ENCODE results near the gene PTPRM. TPM values are rescaled to one million over a fixed set of nuclear protein-coding genes. Genes with fewer than 3 reads are reported as not detected.
A peak's percentile ranks its signal among the peaks of the same experiment; 100 is the strongest.

The PTPRM gene
- total and polyA plus RNA-seq, 2 donors (not counting 3 experiments of a cell fraction or from before 2014, with no cell fraction given), result 37.4 to 43.7 TPM

DNA sequence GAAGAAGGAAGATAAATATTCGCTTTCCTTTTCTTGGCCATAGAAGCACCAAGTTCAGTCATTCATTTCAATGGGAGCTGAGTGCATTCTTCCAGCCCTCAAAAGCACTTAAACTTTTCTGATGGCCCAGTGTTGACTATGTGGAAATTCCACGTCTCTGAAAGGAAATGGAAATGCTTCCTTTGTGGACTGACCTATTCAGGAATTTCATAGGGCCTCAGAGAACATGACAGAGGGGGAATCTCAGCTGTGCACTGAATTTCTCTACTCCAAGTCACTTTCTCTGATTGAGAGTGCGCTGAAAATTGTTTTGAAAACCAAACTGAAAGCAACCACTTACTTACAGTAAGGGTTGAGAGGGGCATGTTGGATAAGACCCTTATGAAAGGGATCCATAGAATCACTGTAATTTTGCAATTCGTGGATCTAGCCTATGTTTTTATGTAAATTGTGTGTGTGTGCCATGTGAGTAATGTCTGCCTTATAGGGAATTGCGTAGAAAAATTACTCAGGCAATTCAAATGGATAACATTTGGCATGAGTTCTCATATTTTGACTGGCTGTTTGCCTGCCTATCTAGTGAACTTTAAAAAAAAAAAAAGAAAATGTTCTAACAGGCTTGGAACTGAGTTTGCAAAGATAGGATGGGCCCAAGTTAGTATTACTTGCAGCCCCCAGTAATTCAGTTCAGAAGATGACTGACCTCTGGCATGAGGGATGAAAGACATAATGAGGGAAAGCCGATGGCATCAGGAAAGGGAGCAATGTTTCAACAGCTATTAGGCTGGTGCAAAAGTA is 437.0 kb downstream of the PTPRM start:
- Histone ChIP-seq H3K36me3 (ENCODE audit: control insufficient read depth in 2 of 2, extremely low read depth in 1 of 2, insufficient read depth in 2 of 2, low read length in 2 of 2) (no peaks in the 10 kb centered on the region), H3K4me1 (ENCODE audit: control insufficient read depth, extremely low read depth, insufficient read depth, low read length) (no peaks in the 10 kb centered on the region), H3K9me1 (replicated peaks; ENCODE audit: control insufficient read depth, extremely low read depth, insufficient read depth, low read length) (no peaks in the 10 kb centered on the region), H3K27ac (ENCODE audit: insufficient read depth, low read depth, low read length) (no peak overlapping the region), H3K79me2 (ENCODE audit: control insufficient read depth, insufficient read depth, low read length) (no peaks in the 10 kb centered on the region), H3K4me2 (ENCODE audit: insufficient read depth, low read length) (no peak overlapping the region), H3K9ac (replicated peaks; ENCODE audit: extremely low read depth, insufficient read depth, low read length) (no peak overlapping the region), H3K4me3 (replicated peaks in 1 of 3; ENCODE audit: insufficient read depth in 1 of 3, low read depth in 1 of 3, low read length in 3 of 3) (no peak overlapping the region), H4K20me1 (replicated peaks; ENCODE audit: control insufficient read depth, extremely low read depth, insufficient read depth, low read length) (no peaks in the 10 kb centered on the region), H3K9me3 (replicated peaks; ENCODE audit: control insufficient read depth, insufficient read depth, low read length) (no peaks in the 10 kb centered on the region), H3K27me3 (ENCODE audit: control insufficient read depth in 2 of 2, insufficient read depth in 2 of 2, low read length in 2 of 2) (no peaks in the 10 kb centered on the region), H2AFZ (ENCODE audit: low read depth, low read length) (no peak overlapping the region)
- ChIA-PET CTCF (no interaction called here), POLR2A (no interaction called here)
- peak; percentile 79 for DNase-seq (ENCODE audit: low read depth, low spot score)
- dilution Hi-C loops (cut with MboI; ENCODE audit: extremely low pct_ligation_motif_present, low sequenced_read_pairs) (no loop called here), intact Hi-C loops (cut with micrococcal nuclease) (no loop called here)
- TF ChIP-seq, protein P1, sequence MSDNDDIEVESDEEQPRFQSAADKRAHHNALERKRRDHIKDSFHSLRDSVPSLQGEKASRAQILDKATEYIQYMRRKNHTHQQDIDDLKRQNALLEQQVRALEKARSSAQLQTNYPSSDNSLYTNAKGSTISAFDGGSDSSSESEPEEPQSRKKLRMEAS (IDR thresholded peaks at IDR 0.05; ENCODE audit: insufficient read depth, insufficient read length), result no peak
- TF ChIP-seq POLR2A (IDR thresholded peaks at IDR 0.05; ENCODE audit: low read depth, low read length) (no peak), GATA2 (IDR thresholded peaks at IDR 0.05; ENCODE audit: insufficient read depth, insufficient read length, low read depth, low read length) (no peak), JUN (IDR thresholded peaks at IDR 0.05; ENCODE audit: borderline replicate concordance, insufficient read depth, insufficient read length, low read depth) (no peak)
- FAIRE-seq, result peak; percentile 58
- BruUV-seq (replicated peaks), result no TSS peak

DNA sequence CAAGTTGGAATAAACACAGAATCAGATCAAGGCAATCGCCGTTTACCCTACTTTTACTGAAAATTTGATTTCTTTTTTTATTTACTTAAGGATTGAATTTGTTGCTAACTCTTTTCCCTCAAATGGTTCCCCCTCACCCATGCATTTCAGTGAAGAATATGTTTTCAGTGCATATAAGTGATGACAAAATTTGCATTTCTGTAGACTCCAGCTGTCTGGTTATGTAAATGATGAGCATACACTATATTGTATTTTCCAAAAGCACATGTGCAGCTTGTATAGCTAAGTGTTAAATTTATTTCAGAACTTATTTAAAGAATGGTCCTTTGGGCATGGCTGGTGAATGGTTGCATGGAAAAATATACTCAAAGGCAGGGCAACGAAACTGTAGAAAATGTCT is 437.7 kb downstream of the PTPRM start:
- intact Hi-C loops (cut with micrococcal nuclease) (no loop called here), dilution Hi-C loops (cut with MboI; ENCODE audit: extremely low pct_ligation_motif_present, low sequenced_read_pairs) (no loop called here)
- Histone ChIP-seq H3K36me3 (ENCODE audit: control insufficient read depth in 2 of 2, extremely low read depth in 1 of 2, insufficient read depth in 2 of 2, low read length in 2 of 2) (no peaks in the 10 kb centered on the region), H4K20me1 (replicated peaks; ENCODE audit: control insufficient read depth, extremely low read depth, insufficient read depth, low read length) (no peaks in the 10 kb centered on the region), H3K9me3 (replicated peaks; ENCODE audit: control insufficient read depth, insufficient read depth, low read length) (no peaks in the 10 kb centered on the region), H3K79me2 (ENCODE audit: control insufficient read depth, insufficient read depth, low read length) (no peaks in the 10 kb centered on the region), H3K4me3 (replicated peaks in 1 of 3; ENCODE audit: insufficient read depth in 1 of 3, low read depth in 1 of 3, low read length in 3 of 3) (no peak overlapping the region), H3K27ac (ENCODE audit: insufficient read depth, low read depth, low read length) (no peak overlapping the region), H2AFZ (ENCODE audit: low read depth, low read length) (no peak overlapping the region), H3K9ac (replicated peaks; ENCODE audit: extremely low read depth, insufficient read depth, low read length) (no peak overlapping the region), H3K9me1 (replicated peaks; ENCODE audit: control insufficient read depth, extremely low read depth, insufficient read depth, low read length) (no peaks in the 10 kb centered on the region), H3K27me3 (ENCODE audit: control insufficient read depth in 2 of 2, insufficient read depth in 2 of 2, low read length in 2 of 2) (no peaks in the 10 kb centered on the region), H3K4me2 (ENCODE audit: insufficient read depth, low read length) (no peak overlapping the region), H3K4me1 (ENCODE audit: control insufficient read depth, extremely low read depth, insufficient read depth, low read length) (no peaks in the 10 kb centered on the region)
- ChIA-PET CTCF (no interaction called here), POLR2A (no interaction called here)
- TF ChIP-seq GATA2 (IDR thresholded peaks at IDR 0.05; ENCODE audit: insufficient read depth, insufficient read length, low read depth, low read length) (no peak), POLR2A (IDR thresholded peaks at IDR 0.05; ENCODE audit: low read depth, low read length) (no peak), POLR2AphosphoS5 (IDR thresholded peaks at IDR 0.05; ENCODE audit: insufficient read depth, low read depth, low read length) (no peak), EZH2 (IDR thresholded peaks at IDR 0.05; ENCODE audit: borderline replicate concordance, low read depth, low read length, severe bottlenecking) (no peak), MYC (IDR thresholded peaks at IDR 0.05; ENCODE audit: low read depth, low read length) (no peak), JUN (IDR thresholded peaks at IDR 0.05; ENCODE audit: borderline replicate concordance, insufficient read depth, insufficient read length, low read depth) (no peak), FOS (IDR thresholded peaks at IDR 0.05; ENCODE audit: borderline replicate concordance, insufficient read depth, low read length) (no peak)
- TF ChIP-seq, protein P1 (IDR thresholded peaks at IDR 0.05; ENCODE audit: insufficient read depth, insufficient read length), result no peak
- TF ChIP-seq, protein P2, sequence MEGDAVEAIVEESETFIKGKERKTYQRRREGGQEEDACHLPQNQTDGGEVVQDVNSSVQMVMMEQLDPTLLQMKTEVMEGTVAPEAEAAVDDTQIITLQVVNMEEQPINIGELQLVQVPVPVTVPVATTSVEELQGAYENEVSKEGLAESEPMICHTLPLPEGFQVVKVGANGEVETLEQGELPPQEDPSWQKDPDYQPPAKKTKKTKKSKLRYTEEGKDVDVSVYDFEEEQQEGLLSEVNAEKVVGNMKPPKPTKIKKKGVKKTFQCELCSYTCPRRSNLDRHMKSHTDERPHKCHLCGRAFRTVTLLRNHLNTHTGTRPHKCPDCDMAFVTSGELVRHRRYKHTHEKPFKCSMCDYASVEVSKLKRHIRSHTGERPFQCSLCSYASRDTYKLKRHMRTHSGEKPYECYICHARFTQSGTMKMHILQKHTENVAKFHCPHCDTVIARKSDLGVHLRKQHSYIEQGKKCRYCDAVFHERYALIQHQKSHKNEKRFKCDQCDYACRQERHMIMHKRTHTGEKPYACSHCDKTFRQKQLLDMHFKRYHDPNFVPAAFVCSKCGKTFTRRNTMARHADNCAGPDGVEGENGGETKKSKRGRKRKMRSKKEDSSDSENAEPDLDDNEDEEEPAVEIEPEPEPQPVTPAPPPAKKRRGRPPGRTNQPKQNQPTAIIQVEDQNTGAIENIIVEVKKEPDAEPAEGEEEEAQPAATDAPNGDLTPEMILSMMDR (IDR thresholded peaks at IDR 0.05; ENCODE audit: extremely low read depth in 1 of 2, insufficient read depth in 1 of 2, low read depth in 1 of 2, low read length in 2 of 2), result no peak
- FAIRE-seq (no peak), DNase-seq (ENCODE audit: low read depth, low spot score) (no peak)
- BruUV-seq (replicated peaks), result no TSS peak

Data from endothelial cell of umbilical vein (primary cell).